Measurements from ENCODE around the gene KDM6B.
"Not testable (repeated sequence)": the region's sequence is repeated elsewhere in the genome, so short reads cannot be mapped to it uniquely, and the experiment has no call there.

KDM6B gene

GRCh38 chr17:7833795-7834541, at the start of gene KDM6B:
Gene KDM6B, plus strand, starts transcription at chr17:7834217. Its CDS starts 11,338 bp downstream, at chr17:7845555.
- FAIRE-seq: peak; percentile 48

GRCh38 chr17:7786866-7787265, 47.2 kb upstream of the KDM6B start:
- no peak for FAIRE-seq

- no peak for FAIRE-seq
Observed at GRCh38 chr17:7789131-7789530, 44.9 kb upstream of the KDM6B start.

- FAIRE-seq: no peak
Observed at GRCh38 chr17:7790150-7790549, 43.9 kb upstream of the KDM6B start.

- no peak for FAIRE-seq
Observed at GRCh38 chr17:7792611-7793010, 41.4 kb upstream of the KDM6B start.

- no peak for FAIRE-seq
Observed at GRCh38 chr17:7794075-7794663, 39.8 kb upstream of the KDM6B start.

- no peak for FAIRE-seq
Observed at GRCh38 chr17:7797976-7798375, 36.0 kb upstream of the KDM6B start.

- no peak for FAIRE-seq
Observed at GRCh38 chr17:7798839-7799238, 35.2 kb upstream of the KDM6B start.

- FAIRE-seq: no peak
Observed at GRCh38 chr17:7803981-7804380, 30.0 kb upstream of the KDM6B start.

GRCh38 chr17:7806587-7806986, 27.4 kb upstream of the KDM6B start:
- FAIRE-seq: no peak

GRCh38 chr17:7807206-7807605, 26.8 kb upstream of the KDM6B start:
- no peak for FAIRE-seq

- no peak for FAIRE-seq
Observed at GRCh38 chr17:7809086-7809790, 24.8 kb upstream of the KDM6B start.

- FAIRE-seq: not testable (repeated sequence)
Observed at GRCh38 chr17:7809791-7810343, 24.1 kb upstream of the KDM6B start.

GRCh38 chr17:7811251-7811650, 22.8 kb upstream of the KDM6B start:
- FAIRE-seq: no peak

GRCh38 chr17:7814969-7815368, 19.0 kb upstream of the KDM6B start:
- FAIRE-seq: no peak

- no peak for FAIRE-seq
Observed at GRCh38 chr17:7816926-7817642, 16.9 kb upstream of the KDM6B start.

- no peak for FAIRE-seq
Observed at GRCh38 chr17:7817643-7817964, 16.4 kb upstream of the KDM6B start.

- FAIRE-seq: no peak
Observed at GRCh38 chr17:7818026-7818425, 16.0 kb upstream of the KDM6B start.

GRCh38 chr17:7818746-7819645, 15.0 kb upstream of the KDM6B start:
- FAIRE-seq: no peak

- no peak for FAIRE-seq
Observed at GRCh38 chr17:7820231-7820630, 13.8 kb upstream of the KDM6B start.

- no peak for FAIRE-seq
Observed at GRCh38 chr17:7822126-7822525, 11.9 kb upstream of the KDM6B start.

- no peak for FAIRE-seq
Observed at GRCh38 chr17:7823581-7824001, 10.4 kb upstream of the KDM6B start.
